OCI-LY1 (cell line): Measurements from ENCODE around the gene GASK1A.

Source experiments
- H2AFZ ChIP-seq: fragments of 200-600 bp; sonication (generic), shearing (Covaris generic); 2 replicates; pipeline ENCODE4 v1.6.0; 2014; ENCODE audit warnings: antibody characterized with exemption, mild to moderate bottlenecking, low read length
- H3F3A ChIP-seq: fragments of 200-600 bp; sonication (generic), shearing (Covaris generic); 2 replicates; pipeline ENCODE4 v1.6.0; 2014; ENCODE audit warnings: mild to moderate bottlenecking, antibody characterized with exemption, low read length, moderate library complexity; ENCODE audit not compliant: insufficient read depth
- H3K27ac ChIP-seq: fragments of 200-600 bp; sonication (generic); 2 replicates; pipeline ENCODE4 v1.5.1; 2014; ENCODE audit warnings: low read length, mixed run types, mild to moderate bottlenecking, low read depth; ENCODE audit not compliant: poor library complexity, severe bottlenecking
- H3K27me3 ChIP-seq: fragments of 200-600 bp; sonication (generic); 2 replicates; pipeline ENCODE4 v1.6.0; 2014; ENCODE audit warnings: antibody characterized with exemption, mild to moderate bottlenecking, low read length, moderate library complexity; ENCODE audit not compliant: insufficient read depth
- H3K36me3 ChIP-seq: fragments of 200-600 bp; sonication (generic); 2 replicates; pipeline ENCODE4 v1.6.1; 2014; ENCODE audit warnings: mild to moderate bottlenecking, antibody characterized with exemption, low read length, moderate library complexity, mixed read lengths; ENCODE audit not compliant: insufficient read depth
- H3K4me1 ChIP-seq: fragments of 200-600 bp; sonication (generic); 2 replicates; pipeline ENCODE4 v1.5.1; 2014; ENCODE audit warnings: mild to moderate bottlenecking, low read length, moderate library complexity; ENCODE audit not compliant: insufficient read depth, severe bottlenecking
- H3K4me2 ChIP-seq: fragments of 200-600 bp; sonication (generic), shearing (Covaris generic); 2 replicates; pipeline ENCODE4 v1.6.1; 2014; ENCODE audit warnings: low read length
- H3K4me3 ChIP-seq: fragments of 200-600 bp; sonication (generic); 2 replicates; pipeline ENCODE4 v1.5.1; 2014; ENCODE audit warnings: low read length, low read depth, mild to moderate bottlenecking, mixed read lengths; ENCODE audit not compliant: poor library complexity, severe bottlenecking
- H3K79me2 ChIP-seq: fragments of 200-600 bp; shearing (Covaris generic); 2 replicates; pipeline ENCODE4 v1.6.1; 2016; ENCODE audit warnings: mixed run types, low read length, mixed read lengths; ENCODE audit not compliant: insufficient read depth
- H3K9ac ChIP-seq: fragments of 200-600 bp; sonication (generic), shearing (Covaris generic); 2 replicates; pipeline ENCODE4 v1.6.1; 2014; ENCODE audit warnings: mild to moderate bottlenecking, low read length, mixed read lengths
- H3K9me2 ChIP-seq: fragments of 200-600 bp; sonication (generic), shearing (Covaris generic); 2 replicates; pipeline ENCODE4 v1.6.1; 2014; ENCODE audit warnings: low read depth, mild to moderate bottlenecking, low read length, mixed read lengths
- H3K9me3 ChIP-seq: fragments of 200-600 bp; shearing (Covaris generic); 2 replicates; pipeline ENCODE4 v1.6.1; 2014; ENCODE audit warnings: low read length, mixed read lengths
- H4K20me1 ChIP-seq: fragments of 200-600 bp; sonication (generic), shearing (Covaris generic); 2 replicates; pipeline ENCODE4 v1.6.0; 2016; ENCODE audit warnings: mild to moderate bottlenecking, low read length; ENCODE audit not compliant: insufficient read depth
- CTCF ChIP-seq: fragments of 200-600 bp; sonication (generic), shearing (Covaris generic); IDR thresholded peaks from 2 replicates; pipeline ENCODE4 v1.5.1; 2017; ENCODE audit warnings: mild to moderate bottlenecking, antibody characterized with exemption, low read length, moderate library complexity, mixed read lengths
- EZH2 ChIP-seq: fragments of 200-600 bp; sonication (generic), shearing (Covaris generic); IDR thresholded peaks from 2 replicates; pipeline ENCODE4 v1.8.0; 2017; ENCODE audit warnings: borderline replicate concordance, mixed run types, mild to moderate bottlenecking, antibody characterized with exemption, low read length, moderate library complexity, mixed read lengths

The GASK1A gene

GRCh38 chr3:43105596-43106292, 126.6 kb downstream of the GASK1A start, which contains the start of gene POMGNT2:
Gene POMGNT2, minus strand, starts transcription at chr3:43106079. Its CDS starts 24,648 bp downstream, at chr3:43081431.
- Histone ChIP-seq H3K27me3 (no peaks in the 10 kb centered on the region), H3K36me3 (no peaks in the 10 kb centered on the region), H3K4me1 (no peaks in the 10 kb centered on the region), H3K27ac (no peak within 1 kb of the TSS), H2AFZ (no peak within 1 kb of the TSS), H3K9me2 (no peaks in the 10 kb centered on the region), H4K20me1 (no peaks in the 10 kb centered on the region), H3K79me2 (no peaks in the 10 kb centered on the region), H3K4me2 (no peak within 1 kb of the TSS), H3K9ac (no peak within 1 kb of the TSS), H3K9me3 (no peaks in the 10 kb centered on the region), H3F3A (no peaks in the 10 kb centered on the region), H3K4me3 (no peak within 1 kb of the TSS)
- TF ChIP-seq EZH2 (no peak), CTCF (no peak)

GRCh38 chr3:43106293-43106628, 127.2 kb downstream of the GASK1A start:
- no peak overlapping the region for H3K4me2 ChIP-seq
- H3K27ac ChIP-seq: no peak overlapping the region
- no peaks in the 10 kb centered on the region for H4K20me1 ChIP-seq
- no peak overlapping the region for H3K4me3 ChIP-seq
- no peaks in the 10 kb centered on the region for H3K36me3 ChIP-seq
- H3K27me3 ChIP-seq: no peaks in the 10 kb centered on the region
- no peaks in the 10 kb centered on the region for H3K9me3 ChIP-seq
- no peaks in the 10 kb centered on the region for H3K4me1 ChIP-seq
- H3K9ac ChIP-seq: no peak overlapping the region
- H3K9me2 ChIP-seq: no peaks in the 10 kb centered on the region
- no peaks in the 10 kb centered on the region for H3K79me2 ChIP-seq
- no peak for TF ChIP-seq EZH2
- no peak for TF ChIP-seq CTCF
- no peak overlapping the region for H2AFZ ChIP-seq
- no peaks in the 10 kb centered on the region for H3F3A ChIP-seq
